Measurements from ENCODE around the gene DDX49. TPM values are rescaled to one million over a fixed set of nuclear protein-coding genes. Genes with fewer than 3 reads are reported as not detected.

Gene DDX49
- total RNA-seq, 3 donors from 2014 or later (not counting 1 experiment from before 2014, with no cell fraction given) = 59.3 to 66.9 (median 62.9) TPM

GRCh38 chr19:18946918-18947317, 27.4 kb downstream of the DDX49 start:
- Mint-ChIP-seq H3K36me3 (no peaks in the 10 kb centered on the region), H3K27ac (no peak overlapping the region), H3K4me1 (peaks cover 0 to 12% of the 10 kb centered on the region in 2 donors), H3K9me3 (no peaks in the 10 kb centered on the region), H3K27me3 (ENCODE audit: low read depth in 2 of 2) (peaks cover 11 to 26% of the 10 kb centered on the region in 2 donors), H3K4me3 (no peak overlapping the region)
- no peak for DNase-seq
- H3K36me3 ChIP-seq (ENCODE audit: control insufficient read depth, insufficient read depth, low read length) = no peaks in the 10 kb centered on the region
- H3K27me3 ChIP-seq (ENCODE audit: control insufficient read depth, insufficient read depth, low read length) = peaks cover 2% of the 10 kb centered on the region
- 84% methylated on average over 14 of the region's 14 CpGs for WGBS (ENCODE audit: insufficient coverage)
- TF ChIP-seq CTCF (IDR thresholded peaks at IDR 0.05) = no peak
- no peaks in the 10 kb centered on the region for H3K9me3 ChIP-seq (ENCODE audit: control insufficient read depth, insufficient read depth, low read length)
- ATAC-seq = no peak
- intact Hi-C loops (cut with micrococcal nuclease) = no loop called here
- no peak overlapping the region for H3K4me3 ChIP-seq (ENCODE audit: low read length)
- H3K27ac ChIP-seq (ENCODE audit: low read length) = no peak overlapping the region
- peaks cover 22% of the 10 kb centered on the region for H3K4me1 ChIP-seq (ENCODE audit: control insufficient read depth, insufficient read depth, low read length)

DNA sequence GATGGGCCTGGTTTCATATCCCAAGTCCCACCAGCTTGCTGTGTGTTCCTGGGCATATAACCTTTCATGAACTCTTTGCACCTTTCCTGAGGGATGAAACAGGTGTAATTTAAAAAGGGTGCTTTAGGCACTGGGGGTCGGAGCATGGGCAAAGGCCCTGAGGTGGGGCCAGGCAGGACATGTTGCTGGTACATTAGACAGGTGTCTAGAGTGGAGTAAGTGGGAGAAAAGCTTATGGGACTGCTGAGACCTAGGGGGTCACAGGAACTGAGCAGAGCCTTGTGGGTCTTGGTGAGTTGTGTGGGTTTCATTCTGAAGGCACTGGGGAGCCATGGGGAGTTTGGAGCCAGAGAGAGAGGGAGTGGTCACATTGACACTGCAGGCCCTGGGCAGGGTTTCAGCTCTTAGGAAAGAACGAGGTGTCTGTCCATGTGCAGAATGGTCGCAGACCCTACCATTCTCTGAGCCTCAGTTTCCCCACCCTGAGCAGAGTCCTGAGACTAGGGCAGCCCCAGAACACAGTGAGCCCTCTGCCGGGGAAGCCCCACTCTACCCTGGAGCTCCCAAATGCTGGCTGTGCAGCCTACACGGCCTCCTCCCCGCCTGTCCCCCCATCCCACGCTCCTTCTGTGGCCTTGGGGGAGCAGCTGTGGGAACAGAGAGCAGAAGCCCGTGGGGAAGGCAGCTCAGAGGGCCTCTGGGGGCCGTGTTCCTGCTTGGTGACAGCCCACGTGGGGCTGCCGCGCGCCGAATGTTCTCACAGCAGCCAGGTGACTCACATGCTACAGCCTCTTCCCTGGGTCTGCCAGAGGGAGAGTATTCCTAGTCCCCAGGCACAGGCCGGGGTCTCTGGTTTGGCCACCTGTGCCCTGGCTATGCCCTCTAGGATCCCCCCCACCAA, 28.8 kb downstream of the DDX49 start:
- H3K27me3 ChIP-seq (ENCODE audit: control insufficient read depth, insufficient read depth, low read length) = peaks cover 2% of the 10 kb centered on the region
- H3K36me3 ChIP-seq (ENCODE audit: control insufficient read depth, insufficient read depth, low read length) = no peaks in the 10 kb centered on the region
- peaks cover 3 to 20% of the 10 kb centered on the region in 2 donors for H3K27me3 Mint-ChIP-seq (ENCODE audit: low read depth in 2 of 2)
- no peak for DNase-seq
- H3K27ac Mint-ChIP-seq = no peak overlapping the region
- H3K4me3 ChIP-seq (ENCODE audit: low read length) = no peak overlapping the region
- intact Hi-C loops (cut with micrococcal nuclease) = no loop called here
- ATAC-seq = no peak
- peaks cover 22% of the 10 kb centered on the region for H3K4me1 ChIP-seq (ENCODE audit: control insufficient read depth, insufficient read depth, low read length)
- no peak overlapping the region for H3K4me3 Mint-ChIP-seq
- peaks cover 0 to 9% of the 10 kb centered on the region in 2 donors for H3K4me1 Mint-ChIP-seq
- H3K9me3 ChIP-seq (ENCODE audit: control insufficient read depth, insufficient read depth, low read length) = no peaks in the 10 kb centered on the region
- no peaks in the 10 kb centered on the region for H3K36me3 Mint-ChIP-seq
- no peaks in the 10 kb centered on the region for H3K9me3 Mint-ChIP-seq
- WGBS (ENCODE audit: insufficient coverage) = 87% methylated on average over 15 of the region's 15 CpGs
- TF ChIP-seq CTCF (IDR thresholded peaks at IDR 0.05) = no peak
- H3K27ac ChIP-seq (ENCODE audit: low read length) = no peak overlapping the region

DNA sequence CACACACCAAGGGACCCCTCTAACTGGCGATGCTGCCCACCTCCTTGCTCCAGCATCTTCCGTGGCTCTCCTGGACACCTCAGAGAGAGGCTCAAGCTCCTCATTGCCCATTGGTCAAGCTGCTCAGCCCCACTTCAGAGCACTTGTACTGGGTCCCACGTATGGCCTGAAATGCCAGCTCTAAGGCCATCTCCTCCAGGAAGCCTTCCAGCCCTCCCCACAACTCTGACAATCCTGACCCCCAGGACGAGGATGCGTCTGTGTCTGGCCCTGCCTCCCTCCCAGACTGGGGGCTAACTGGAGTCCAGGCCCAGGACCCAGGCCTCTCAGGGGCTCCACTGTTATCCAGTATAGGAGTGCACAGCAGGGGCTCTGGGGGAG, 29.5 kb downstream of the DDX49 start:
- no peak for TF ChIP-seq CTCF (IDR thresholded peaks at IDR 0.05)
- H3K36me3 ChIP-seq (ENCODE audit: control insufficient read depth, insufficient read depth, low read length) = no peaks in the 10 kb centered on the region
- no peak overlapping the region for H3K27ac ChIP-seq (ENCODE audit: low read length)
- Mint-ChIP-seq H3K4me1 (peaks cover 0 to 9% of the 10 kb centered on the region in 2 donors), H3K9me3 (no peaks in the 10 kb centered on the region), H3K27ac (no peak overlapping the region), H3K4me3 (no peak overlapping the region), H3K27me3 (ENCODE audit: low read depth in 2 of 2) (peaks cover 5 to 20% of the 10 kb centered on the region in 2 donors), H3K36me3 (no peaks in the 10 kb centered on the region)
- H3K27me3 ChIP-seq (ENCODE audit: control insufficient read depth, insufficient read depth, low read length) = peaks cover 2% of the 10 kb centered on the region
- intact Hi-C loops (cut with micrococcal nuclease) = no loop called here
- 88% methylated on average over 5 of the region's 5 CpGs for WGBS (ENCODE audit: insufficient coverage)
- DNase-seq (no peak), ATAC-seq (no peak)
- H3K4me3 ChIP-seq (ENCODE audit: low read length) = no peak overlapping the region
- peaks cover 22% of the 10 kb centered on the region for H3K4me1 ChIP-seq (ENCODE audit: control insufficient read depth, insufficient read depth, low read length)
- no peaks in the 10 kb centered on the region for H3K9me3 ChIP-seq (ENCODE audit: control insufficient read depth, insufficient read depth, low read length)

All from natural killer cell (primary cell).